HepG2 (cell line): ENCODE measurements around the gene LRRC45. TPM values are rescaled to one million over a fixed set of nuclear protein-coding genes. Genes with fewer than 3 reads are reported as not detected.

Experiments
- HMG20A ChIP-seq: IDR thresholded peaks from 2 replicates; pipeline ENCODE4 v1.6.1; 2016; ENCODE audit warnings: borderline replicate concordance
- HMGA1 ChIP-seq: sonication (generic); formaldehyde crosslinking; conservative IDR thresholded peaks from 2 replicates; pipeline ENCODE4 v1.4.0; 2020; ENCODE audit warnings: missing genetic modification reagents
- MLLT10 ChIP-seq: sonication (generic); formaldehyde crosslinking; IDR thresholded peaks from 2 replicates; pipeline ENCODE4 v1.4.0; 2020; ENCODE audit warnings: missing genetic modification reagents
- NPAS2 ChIP-seq: sonication (generic); formaldehyde crosslinking; IDR thresholded peaks from 2 replicates; pipeline ENCODE4 v1.8.0; 2022; ENCODE audit warnings: mild to moderate bottlenecking, missing genetic modification reagents, borderline replicate concordance
- SIN3B ChIP-seq: fragments of 150-350 bp; IDR thresholded peaks from 2 replicates; pipeline ENCODE4 v1.6.1; 2014; ENCODE audit warnings: low read length
- SUZ12 ChIP-seq: fragments of 150-350 bp; IDR thresholded peaks from 2 replicates; pipeline ENCODE4 v1.6.1; 2014; ENCODE audit warnings: low read depth, low read length
- ZBTB14 ChIP-seq: sonication (generic); formaldehyde crosslinking; IDR thresholded peaks from 2 replicates; pipeline ENCODE4 v1.4.0; 2020; ENCODE audit warnings: missing genetic modification reagents
- ZBTB3 ChIP-seq: sonication (generic); formaldehyde crosslinking; IDR thresholded peaks from 2 replicates; pipeline ENCODE4 v1.4.0; 2020; ENCODE audit warnings: low read depth, mild to moderate bottlenecking, moderate library complexity, missing genetic modification reagents, borderline replicate concordance
- ZBTB38 ChIP-seq: sonication (generic); formaldehyde crosslinking; IDR thresholded peaks from 2 replicates; pipeline ENCODE4 v1.5.1; 2020; ENCODE audit warnings: mild to moderate bottlenecking, missing genetic modification reagents
- ZBTB40 ChIP-seq, 2 experiments: fragments of 450-650 bp in 1 of 2; sonication (generic) in 1 of 2; formaldehyde crosslinking in 1 of 2; IDR thresholded peaks; 2 replicates each; pipeline versions ENCODE4 v1.6.1 to v1.8.0; 2016 to 2022; ENCODE audit warnings: antibody characterized with exemption in 1 of 2, mild to moderate bottlenecking in 1 of 2, missing genetic modification reagents in 1 of 2
- ZNF138 ChIP-seq: sonication (generic); formaldehyde crosslinking; IDR thresholded peaks from 2 replicates; pipeline ENCODE4 v1.5.0; 2020; ENCODE audit warnings: mild to moderate bottlenecking, low read depth, missing genetic modification reagents
- ZNF292 ChIP-seq: sonication (generic); formaldehyde crosslinking; IDR thresholded peaks from 2 replicates; pipeline ENCODE4 v1.8.1; 2022; ENCODE audit warnings: mild to moderate bottlenecking, low read depth, missing genetic modification reagents, borderline replicate concordance
- ZNF382 ChIP-seq: sonication (generic); formaldehyde crosslinking; IDR thresholded peaks from 2 replicates; pipeline ENCODE4 v1.5.0; 2020; ENCODE audit warnings: missing genetic modification reagents, mild to moderate bottlenecking, borderline replicate concordance
- ZNF7 ChIP-seq: IDR thresholded peaks from 2 replicates; pipeline ENCODE4 v1.6.1; 2016; ENCODE audit warnings: missing biosample characterization, missing genetic modification reagents
- ZNF749 ChIP-seq: sonication (generic); formaldehyde crosslinking; IDR thresholded peaks from 2 replicates; pipeline ENCODE4 v1.8.0; 2022; ENCODE audit warnings: mild to moderate bottlenecking, missing genetic modification reagents, moderate library complexity, borderline replicate concordance
- ZNF878 ChIP-seq: sonication (generic); formaldehyde crosslinking; IDR thresholded peaks from 2 replicates; pipeline ENCODE4 v1.8.1; 2023; ENCODE audit warnings: mild to moderate bottlenecking, missing genetic modification reagents, moderate library complexity
- ZSCAN21 ChIP-seq: sonication (generic); formaldehyde crosslinking; IDR thresholded peaks from 2 replicates; pipeline ENCODE4 v1.8.0; 2022; ENCODE audit warnings: mild to moderate bottlenecking, missing genetic modification reagents, moderate library complexity, borderline replicate concordance
- polyA plus RNA-seq, 8 experiments: library from polyadenylated mRNA; depleted of rRNA in 3 of 8; stranded (reverse) in 7 of 8; unstranded in 1 of 8; fragments of >200 nt; fragmentation: Illumina TruSeq in 4 of 8; extraction: Trizol in 4 of 8; gene quantifications; 2 replicates each; pipeline versions ENCODE4 v1.2.1 to v1.2.3, GENCODE V29; 2011 to 2016; ENCODE audit warnings: low read depth in 4 of 8, missing spikeins in 1 of 8, mixed read lengths in 1 of 8; ENCODE audit not compliant: insufficient read depth in 1 of 8
- total RNA-seq, 5 experiments: library from RNA; depleted of rRNA; stranded (reverse); fragments of >200 nt; fragmentation: Illumina TruSeq; extraction: Trizol; gene quantifications; 2 replicates each; pipeline ENCODE4 v1.2.3, GENCODE V29; 2016; ENCODE audit warnings: low read depth in 1 of 5

Gene LRRC45
- total and polyA plus RNA-seq, 2 of the 13 experiments (the other 11 are each of a cell fraction or from before 2014, with no cell fraction given): 11.6 to 48.1 TPM

- 0 out of 2 replicates have a peak, but pooled peaks have one; percentile 29 for TF ChIP-seq ZNF292 (CRISPR knock-in tag)
- 0 out of 2 replicates have a peak, but pooled peaks have one; percentile 42 for TF ChIP-seq ZBTB14 (CRISPR knock-in tag)
- 0 out of 2 replicates have a peak, but pooled peaks have one; percentile 47 for TF ChIP-seq ZNF749 (CRISPR knock-in tag)
- TF ChIP-seq ZBTB40 (IDR thresholded peaks at IDR 0.05): no peak
- TF ChIP-seq ZBTB40 (CRISPR knock-in tag; IDR thresholded peaks at IDR 0.05): 0 out of 2 replicates have a peak, but pooled peaks have one; percentile 36
- no peak for TF ChIP-seq HMGA1 (CRISPR knock-in tag)
- no peak for TF ChIP-seq HMG20A (CRISPR knock-in tag)
- no peak for TF ChIP-seq ZNF7 (CRISPR knock-in tag)
- TF ChIP-seq ZSCAN21: peak; percentile 46; the same call in 1 of the 2 replicates
- no peak for TF ChIP-seq NPAS2 (CRISPR knock-in tag)
- no peak for TF ChIP-seq MLLT10 (CRISPR knock-in tag)
- TF ChIP-seq SIN3B: no peak; the same call in 1 of the 2 replicates
- TF ChIP-seq ZBTB3: 0 out of 2 replicates have a peak, but pooled peaks have one; percentile 48
- TF ChIP-seq ZNF382 (CRISPR knock-in tag): no peak
- no peak for TF ChIP-seq SUZ12
- peak; percentile 94 for TF ChIP-seq ZBTB38
- TF ChIP-seq ZNF138 (CRISPR knock-in tag): 0 out of 2 replicates have a peak, but pooled peaks have one; percentile 32
- no peak for TF ChIP-seq ZNF878 (CRISPR knock-in tag)
Measured at GRCh38 chr17:82050761-82051641, 27.9 kb downstream of the LRRC45 start (continued).
